Left renal cortex interstitium (tissue), 4 donors: ENCODE measurements around the gene PDZD2. TPM values are rescaled to one million over a fixed set of nuclear protein-coding genes. Genes with fewer than 3 reads are reported as not detected.
"Not testable (repeated sequence)": the region's sequence is repeated elsewhere in the genome, so short reads cannot be mapped to it uniquely, and the experiment has no call there.

Source experiments
- DNase-seq, 4 donors: peaks; one replicate each; pipeline ENCODE4 v3.0.0-alpha.2; 2013; ENCODE audit warnings: low read depth in 4 of 4, low spot score in 2 of 4, missing footprints in 1 of 4
- polyA plus RNA-seq, 4 donors: library from polyadenylated mRNA; unstranded; fragments of 120-200 nt; gene quantifications; one replicate each; pipeline ENCODE4 v1.2.1, GENCODE V29; 2013; ENCODE audit not compliant: insufficient read length in 4 of 4

The PDZD2 gene
- polyA plus RNA-seq, 4 donors: 16.6 to 21.1 (median 18.4) TPM

GRCh38 chr5:31763424-31763823 lies 124.5 kb downstream of the PDZD2 start:
- no peak for DNase-seq

- not testable (repeated sequence) for DNase-seq
These were observed 125.8 kb downstream of the PDZD2 start for GRCh38 chr5:31764687-31765086.

GRCh38 chr5:31767335-31768031 lies 128.6 kb downstream of the PDZD2 start:
- no peak for DNase-seq

GRCh38 chr5:31768046-31768445 lies 129.1 kb downstream of the PDZD2 start:
- no peak for DNase-seq

GRCh38 chr5:31768784-31769183 lies 129.9 kb downstream of the PDZD2 start:
- no peak for DNase-seq

- no peak for DNase-seq
These were observed 130.6 kb downstream of the PDZD2 start for GRCh38 chr5:31769530-31769929.

- DNase-seq: no peak
These were observed 131.3 kb downstream of the PDZD2 start for GRCh38 chr5:31770132-31770720.

- DNase-seq: no peak
These were observed 132.1 kb downstream of the PDZD2 start for GRCh38 chr5:31770998-31771397.

- no peak for DNase-seq
These were observed 132.6 kb downstream of the PDZD2 start for GRCh38 chr5:31771500-31771899.

- not testable (repeated sequence) for DNase-seq
These were observed 137.4 kb downstream of the PDZD2 start for GRCh38 chr5:31776294-31776693.

- DNase-seq: no peak
These were observed 138.2 kb downstream of the PDZD2 start for GRCh38 chr5:31776976-31777651.

- no peak for DNase-seq
These were observed 142.8 kb downstream of the PDZD2 start for GRCh38 chr5:31781772-31782171.

GRCh38 chr5:31783086-31783645 lies 144.2 kb downstream of the PDZD2 start:
- no peak for DNase-seq

GRCh38 chr5:31783731-31784130 lies 144.8 kb downstream of the PDZD2 start:
- DNase-seq: no peak

GRCh38 chr5:31786090-31786631 lies 147.2 kb downstream of the PDZD2 start:
- no peak for DNase-seq

- DNase-seq: no peak
These were observed 155.1 kb downstream of the PDZD2 start for GRCh38 chr5:31794009-31794408.

- no peak for DNase-seq
These were observed 159.2 kb downstream of the PDZD2 start for GRCh38 chr5:31798168-31798567.

GRCh38 chr5:31800351-31800750 lies 161.4 kb downstream of the PDZD2 start:
- DNase-seq: no peak

GRCh38 chr5:31805785-31806400 lies 167.0 kb downstream of the PDZD2 start:
- DNase-seq: no peak

GRCh38 chr5:31806561-31806960 lies 167.6 kb downstream of the PDZD2 start:
- DNase-seq: no peak
